Measurements from ENCODE around the gene PROKR1.

PROKR1 gene

DNA sequence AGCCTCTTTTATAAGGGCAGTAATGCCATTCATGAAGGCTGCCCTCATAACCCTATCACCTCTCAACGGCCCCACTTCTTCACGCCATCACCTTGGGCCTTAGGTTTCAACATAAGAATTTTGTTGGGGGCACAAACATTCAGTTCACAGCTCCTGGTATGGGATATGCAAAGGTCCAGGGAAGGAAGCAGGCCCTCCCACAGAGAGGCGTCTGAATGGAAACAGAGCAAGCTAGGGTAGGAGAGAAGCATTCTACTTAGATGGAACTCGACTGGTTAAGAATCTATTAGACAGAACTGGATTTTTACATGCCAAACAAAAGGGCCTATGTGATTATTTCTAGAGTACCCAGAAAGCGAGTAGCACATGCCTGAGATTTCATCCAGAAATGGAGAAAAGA lies 42.8 kb downstream of the PROKR1 start:
- H4K12ac ChIP-seq (ENCODE audit: low read depth, low read length) = no peak overlapping the region
- no peak overlapping the region for H3K23ac ChIP-seq (ENCODE audit: low read length)
- H2AFZ ChIP-seq (ENCODE audit: insufficient read depth, low read length, poor library complexity) = no peak overlapping the region
- no peak overlapping the region for H4K91ac ChIP-seq (ENCODE audit: low read depth, low read length)
- no peak overlapping the region for H2AK5ac ChIP-seq (ENCODE audit: low read length)
- no peak overlapping the region for H2BK5ac ChIP-seq (ENCODE audit: low read depth, low read length, poor library complexity)
- no peak overlapping the region for H3K27ac ChIP-seq (ENCODE audit: low read depth, low read length)
- H2BK120ac ChIP-seq (ENCODE audit: insufficient read depth, low read length, poor library complexity) = no peak overlapping the region
- H3K79me2 ChIP-seq (ENCODE audit: control insufficient read depth, insufficient read depth, low read length, poor library complexity) = no peaks in the 10 kb centered on the region
- H2BK12ac ChIP-seq (ENCODE audit: low read length) = no peak overlapping the region
- no peak overlapping the region for H3K4ac ChIP-seq (ENCODE audit: low read depth, low read length)
- no peaks in the 10 kb centered on the region for H3K27me3 ChIP-seq (ENCODE audit: insufficient read depth, low read length)
- no peak overlapping the region for H3K4me3 ChIP-seq (ENCODE audit: low read depth, low read length)
- H3K4me2 ChIP-seq (ENCODE audit: low read length) = no peak overlapping the region
- no peak overlapping the region for H3K14ac ChIP-seq (ENCODE audit: low read length)
- DNase-seq = no peak
- no CpG with 5 or more reads among the region's 5 CpGs for WGBS (ENCODE audit: extremely low coverage, insufficient coverage, insufficient read length)
- H3K18ac ChIP-seq (ENCODE audit: low read length) = no peak overlapping the region
- H3K9ac ChIP-seq (ENCODE audit: low read length) = no peak overlapping the region
- no peaks in the 10 kb centered on the region for H3K79me1 ChIP-seq (ENCODE audit: low read length)
- H3K36me3 ChIP-seq (ENCODE audit: control insufficient read depth in 1 of 2, insufficient read depth in 2 of 2, low read length in 2 of 2) = no peaks in the 10 kb centered on the region
- H3K4me1 ChIP-seq (ENCODE audit: control insufficient read depth in 1 of 2, insufficient read depth in 2 of 2, low read length in 2 of 2) = no peaks in the 10 kb centered on the region
- H3K9me3 ChIP-seq (ENCODE audit: insufficient read depth, low read depth, low read length) = no peaks in the 10 kb centered on the region
- H4K8ac ChIP-seq (ENCODE audit: low read depth, low read length) = no peak overlapping the region

DNA sequence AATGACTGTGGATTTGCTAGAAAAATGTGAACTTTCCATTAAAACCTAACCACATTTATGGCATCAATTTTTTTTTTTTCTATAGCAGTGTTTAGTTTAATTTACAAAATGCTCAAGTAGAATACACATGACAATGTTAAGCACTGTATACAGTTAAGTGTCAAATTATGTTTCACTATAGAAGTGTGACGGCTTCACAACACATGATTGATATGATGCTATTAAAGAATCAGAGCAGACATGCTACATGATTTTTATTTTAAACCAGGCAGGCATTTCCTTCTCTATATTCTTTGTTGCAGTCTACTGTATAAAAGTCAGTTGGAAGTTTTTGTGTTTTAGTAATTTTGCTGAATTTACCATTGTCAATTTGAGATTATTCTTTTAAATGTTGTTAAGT lies 43.6 kb downstream of the PROKR1 start:
- no peaks in the 10 kb centered on the region for H3K9me3 ChIP-seq (ENCODE audit: insufficient read depth, low read depth, low read length)
- WGBS (ENCODE audit: extremely low coverage, insufficient coverage, insufficient read length) = no CpG with 5 or more reads among the region's 1 CpG
- no peak overlapping the region for H2AK5ac ChIP-seq (ENCODE audit: low read length)

DNA sequence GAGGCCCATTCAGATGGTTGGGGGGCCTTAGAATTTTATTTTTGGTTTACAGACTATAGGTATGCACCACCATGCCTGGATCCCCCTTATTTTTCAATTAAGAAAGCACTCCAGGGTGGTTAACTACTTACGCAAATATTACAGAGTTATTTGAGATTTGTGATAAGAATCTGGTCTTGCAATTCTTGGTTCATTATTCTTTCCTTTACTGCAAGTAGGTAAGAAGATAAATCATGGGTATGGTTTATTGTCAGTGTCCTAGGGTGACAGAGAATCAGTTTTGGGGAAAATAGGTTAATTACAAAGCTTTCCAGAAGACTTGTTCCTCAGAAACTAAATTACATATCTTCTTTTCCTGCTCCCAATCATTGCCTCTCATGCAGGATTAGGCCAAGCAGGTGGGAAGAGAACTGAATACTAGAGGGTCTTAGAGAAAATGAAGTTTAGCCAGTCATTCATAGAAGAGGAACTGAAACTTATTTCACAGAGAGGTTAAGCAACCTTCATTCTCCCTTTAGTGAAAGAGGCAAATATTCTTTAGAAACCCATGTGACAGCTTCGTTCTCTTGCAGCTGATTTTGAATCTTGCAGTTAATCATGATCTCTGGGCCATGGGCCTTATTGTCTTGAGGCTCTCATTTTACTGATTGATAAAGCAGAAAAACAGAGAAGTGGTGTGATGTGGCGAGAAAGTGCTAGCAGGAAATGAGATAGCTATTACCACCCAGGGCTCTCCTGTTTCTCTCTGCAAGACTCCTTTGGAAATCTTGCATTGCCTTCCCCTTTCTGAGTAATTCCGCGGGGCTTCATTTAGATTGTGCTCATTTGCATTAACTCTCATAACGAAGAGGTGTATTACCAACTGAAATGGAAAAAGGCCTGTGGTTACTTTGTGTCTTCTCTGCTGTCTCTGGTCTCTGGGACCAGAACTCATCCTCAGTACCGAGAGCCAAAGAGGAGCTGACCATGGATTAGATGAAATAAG lies 46.5 kb downstream of the PROKR1 start:
- Histone ChIP-seq H3K4ac (ENCODE audit: low read depth, low read length) (no peak overlapping the region), H3K9ac (ENCODE audit: low read length) (no peak overlapping the region), H3K4me2 (ENCODE audit: low read length) (no peak overlapping the region), H2BK120ac (ENCODE audit: insufficient read depth, low read length, poor library complexity) (no peak overlapping the region), H4K91ac (ENCODE audit: low read depth, low read length) (no peak overlapping the region), H2BK12ac (ENCODE audit: low read length) (no peak overlapping the region), H2BK5ac (ENCODE audit: low read depth, low read length, poor library complexity) (no peak overlapping the region), H4K8ac (ENCODE audit: low read depth, low read length) (no peak overlapping the region), H3K14ac (ENCODE audit: low read length) (no peak overlapping the region), H3K18ac (ENCODE audit: low read length) (no peak overlapping the region), H2AK5ac (ENCODE audit: low read length) (no peak overlapping the region), H4K12ac (ENCODE audit: low read depth, low read length) (no peak overlapping the region), H3K4me1 (ENCODE audit: control insufficient read depth in 1 of 2, insufficient read depth in 2 of 2, low read length in 2 of 2) (no peaks in the 10 kb centered on the region), H2AFZ (ENCODE audit: insufficient read depth, low read length, poor library complexity) (no peak overlapping the region), H3K4me3 (ENCODE audit: low read depth, low read length) (no peak overlapping the region), H3K79me2 (ENCODE audit: control insufficient read depth, insufficient read depth, low read length, poor library complexity) (no peaks in the 10 kb centered on the region), H3K79me1 (ENCODE audit: low read length) (no peaks in the 10 kb centered on the region), H3K27ac (ENCODE audit: low read depth, low read length) (no peak overlapping the region), H3K23ac (ENCODE audit: low read length) (no peak overlapping the region), H3K36me3 (ENCODE audit: control insufficient read depth in 1 of 2, insufficient read depth in 2 of 2, low read length in 2 of 2) (no peaks in the 10 kb centered on the region), H3K27me3 (ENCODE audit: insufficient read depth, low read length) (no peaks in the 10 kb centered on the region), H3K9me3 (ENCODE audit: insufficient read depth, low read depth, low read length) (no peaks in the 10 kb centered on the region)
- peak in 1 of 2 donors; percentile 8 for DNase-seq
- WGBS (ENCODE audit: extremely low coverage, insufficient coverage, insufficient read length) = no CpG with 5 or more reads among the region's 7 CpGs

More for the DNA sequence above, 43.6 kb downstream of the PROKR1 start:
- Histone ChIP-seq H3K4me2 (ENCODE audit: low read length) (no peak overlapping the region), H3K9ac (ENCODE audit: low read length) (no peak overlapping the region), H2BK5ac (ENCODE audit: low read depth, low read length, poor library complexity) (no peak overlapping the region), H2BK12ac (ENCODE audit: low read length) (no peak overlapping the region), H3K4me3 (ENCODE audit: low read depth, low read length) (no peak overlapping the region), H3K23ac (ENCODE audit: low read length) (no peak overlapping the region), H3K18ac (ENCODE audit: low read length) (no peak overlapping the region), H4K12ac (ENCODE audit: low read depth, low read length) (no peak overlapping the region), H4K91ac (ENCODE audit: low read depth, low read length) (no peak overlapping the region), H3K14ac (ENCODE audit: low read length) (no peak overlapping the region), H3K27ac (ENCODE audit: low read depth, low read length) (no peak overlapping the region), H3K79me1 (ENCODE audit: low read length) (no peaks in the 10 kb centered on the region), H3K36me3 (ENCODE audit: control insufficient read depth in 1 of 2, insufficient read depth in 2 of 2, low read length in 2 of 2) (no peaks in the 10 kb centered on the region), H3K4ac (ENCODE audit: low read depth, low read length) (no peak overlapping the region), H3K79me2 (ENCODE audit: control insufficient read depth, insufficient read depth, low read length, poor library complexity) (no peaks in the 10 kb centered on the region), H3K27me3 (ENCODE audit: insufficient read depth, low read length) (no peaks in the 10 kb centered on the region), H2BK120ac (ENCODE audit: insufficient read depth, low read length, poor library complexity) (no peak overlapping the region), H4K8ac (ENCODE audit: low read depth, low read length) (no peak overlapping the region), H2AFZ (ENCODE audit: insufficient read depth, low read length, poor library complexity) (no peak overlapping the region), H3K4me1 (ENCODE audit: control insufficient read depth in 1 of 2, insufficient read depth in 2 of 2, low read length in 2 of 2) (no peaks in the 10 kb centered on the region)
- DNase-seq = no peak

DNA sequence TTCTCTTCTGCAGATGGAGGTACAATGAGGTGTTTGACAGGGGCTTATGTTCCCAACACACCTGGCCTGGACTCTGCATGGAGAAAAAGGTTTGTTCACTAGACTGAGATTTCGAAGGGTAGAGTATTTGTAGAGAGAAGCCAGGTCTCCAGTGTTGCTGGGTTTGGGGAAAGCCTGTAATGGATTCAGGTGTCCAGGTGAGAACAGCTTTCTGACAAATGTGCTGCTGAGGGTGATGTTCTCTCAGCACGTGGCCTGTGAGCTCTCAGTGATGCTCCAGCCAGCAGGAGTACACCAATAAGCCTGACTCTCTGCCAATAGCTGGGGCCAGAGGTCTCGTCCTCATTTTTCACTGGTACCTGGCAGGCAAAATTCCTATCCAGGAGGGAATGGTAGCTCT lies 47.5 kb downstream of the PROKR1 start:
- H3K9ac ChIP-seq (ENCODE audit: low read length) = no peak overlapping the region
- no peak overlapping the region for H2BK120ac ChIP-seq (ENCODE audit: insufficient read depth, low read length, poor library complexity)
- WGBS (ENCODE audit: extremely low coverage, insufficient coverage, insufficient read length) = no CpG with 5 or more reads among the region's 3 CpGs
- no peak overlapping the region for H3K18ac ChIP-seq (ENCODE audit: low read length)
- H2BK12ac ChIP-seq (ENCODE audit: low read length) = no peak overlapping the region
- no peaks in the 10 kb centered on the region for H3K79me2 ChIP-seq (ENCODE audit: control insufficient read depth, insufficient read depth, low read length, poor library complexity)
- H3K27ac ChIP-seq (ENCODE audit: low read depth, low read length) = no peak overlapping the region
- H2AFZ ChIP-seq (ENCODE audit: insufficient read depth, low read length, poor library complexity) = no peak overlapping the region
- no peaks in the 10 kb centered on the region for H3K79me1 ChIP-seq (ENCODE audit: low read length)
- H4K91ac ChIP-seq (ENCODE audit: low read depth, low read length) = no peak overlapping the region
- no peak overlapping the region for H3K4me3 ChIP-seq (ENCODE audit: low read depth, low read length)
- no peaks in the 10 kb centered on the region for H3K36me3 ChIP-seq (ENCODE audit: control insufficient read depth in 1 of 2, insufficient read depth in 2 of 2, low read length in 2 of 2)
- no peak overlapping the region for H3K14ac ChIP-seq (ENCODE audit: low read length)
- H4K8ac ChIP-seq (ENCODE audit: low read depth, low read length) = no peak overlapping the region
- no peaks in the 10 kb centered on the region for H3K4me1 ChIP-seq (ENCODE audit: control insufficient read depth in 1 of 2, insufficient read depth in 2 of 2, low read length in 2 of 2)
- H2AK5ac ChIP-seq (ENCODE audit: low read length) = no peak overlapping the region
- no peak overlapping the region for H3K4ac ChIP-seq (ENCODE audit: low read depth, low read length)
- no peaks in the 10 kb centered on the region for H3K27me3 ChIP-seq (ENCODE audit: insufficient read depth, low read length)
- no peak overlapping the region for H3K4me2 ChIP-seq (ENCODE audit: low read length)
- H3K9me3 ChIP-seq (ENCODE audit: insufficient read depth, low read depth, low read length) = no peaks in the 10 kb centered on the region
- no peak overlapping the region for H4K12ac ChIP-seq (ENCODE audit: low read depth, low read length)
- no peak overlapping the region for H2BK5ac ChIP-seq (ENCODE audit: low read depth, low read length, poor library complexity)
- no peak for DNase-seq
- no peak overlapping the region for H3K23ac ChIP-seq (ENCODE audit: low read length)
